HG02973 (cell line): ENCODE results near the gene ATRAID.
"Not testable (repeated sequence)": the region's sequence is repeated elsewhere in the genome, so short reads cannot be mapped to it uniquely, and the experiment has no call there.

Experiments
- ATAC-seq: cut with Tn5 transposase; IDR thresholded peaks from one replicate; pipeline ENCODE4 v1.9.1; 2021; ENCODE audit warnings: moderate library complexity; ENCODE audit not compliant: unreplicated experiment

ATRAID gene, protein sequence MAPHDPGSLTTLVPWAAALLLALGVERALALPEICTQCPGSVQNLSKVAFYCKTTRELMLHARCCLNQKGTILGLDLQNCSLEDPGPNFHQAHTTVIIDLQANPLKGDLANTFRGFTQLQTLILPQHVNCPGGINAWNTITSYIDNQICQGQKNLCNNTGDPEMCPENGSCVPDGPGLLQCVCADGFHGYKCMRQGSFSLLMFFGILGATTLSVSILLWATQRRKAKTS

DNA sequence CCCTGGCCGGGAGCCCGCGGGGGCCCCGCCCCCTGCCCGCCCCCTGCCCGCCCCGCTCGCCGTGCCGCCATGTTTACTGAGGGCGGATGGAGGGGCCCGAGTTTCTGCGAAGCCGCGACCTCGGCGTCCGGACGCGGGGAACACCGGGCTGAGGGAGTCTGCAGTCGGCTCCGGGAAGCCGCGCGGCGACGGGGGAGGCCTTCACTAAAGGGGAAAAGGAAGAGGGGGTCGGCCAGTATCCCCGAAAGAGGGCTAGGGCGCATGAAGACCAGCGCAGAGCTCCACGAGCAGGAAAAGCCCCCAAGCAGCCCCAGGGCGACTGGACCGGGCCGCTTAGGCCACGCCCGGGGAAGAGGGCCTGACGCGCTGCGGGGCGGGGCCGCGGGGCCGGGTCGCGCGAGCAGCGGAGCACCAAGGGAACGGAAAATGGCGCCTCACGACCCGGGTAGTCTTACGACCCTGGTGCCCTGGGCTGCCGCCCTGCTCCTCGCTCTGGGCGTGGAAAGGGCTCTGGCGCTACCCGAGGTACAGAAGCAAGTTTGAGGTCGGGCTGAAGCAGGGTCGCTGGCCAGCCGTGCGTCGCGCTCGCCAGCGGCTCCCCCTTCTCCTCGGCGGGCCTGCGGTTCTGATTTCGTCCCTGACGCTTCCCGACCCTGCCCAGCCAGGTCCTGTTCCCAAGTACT, at the start of gene ATRAID, which contains the start of gene SLC5A6:
Gene ATRAID (plus strand): TSS at position 99 of the 683 bp plus-strand sequence. CDS start 328 bp downstream, at position 427.
Gene SLC5A6 (minus strand): TSS at position 326 of the 683 bp plus-strand sequence. CDS start 4,618 bp downstream, outside the sequence.
- ATAC-seq: peak; percentile 74

GRCh38 chr2:27162151-27163121, 49.4 kb upstream of the ATRAID start:
- no peak for ATAC-seq

GRCh38 chr2:27164960-27165763, 46.7 kb upstream of the ATRAID start:
- ATAC-seq: no peak

- no peak for ATAC-seq
These were observed 41.1 kb upstream of the ATRAID start for GRCh38 chr2:27170581-27171337.

DNA sequence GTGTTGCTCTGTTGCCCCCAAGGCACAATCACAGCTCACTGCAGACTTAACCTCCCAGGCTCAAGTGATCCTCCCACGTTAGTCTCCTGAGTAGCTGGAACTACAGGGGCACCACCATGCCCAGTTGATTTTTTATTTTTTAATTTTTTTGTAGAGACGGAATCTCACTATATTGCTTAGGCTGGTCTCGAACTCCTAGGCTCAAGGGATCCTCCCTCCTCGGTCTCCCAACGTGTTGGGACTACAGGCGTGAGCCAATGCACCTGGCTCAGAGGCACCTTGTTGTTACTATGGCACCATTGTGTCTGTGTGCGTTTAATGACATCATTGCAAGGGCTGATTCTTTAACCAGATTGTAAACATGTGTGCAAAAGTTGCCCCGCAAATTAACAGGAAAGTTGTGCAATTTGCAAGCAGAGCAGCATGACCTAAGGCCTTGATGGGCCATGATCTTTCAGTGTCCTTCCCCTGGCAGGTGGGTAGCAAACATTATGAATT, 40.4 kb upstream of the ATRAID start:
- no peak for ATAC-seq

- ATAC-seq: no peak
These were observed 37.2 kb upstream of the ATRAID start for GRCh38 chr2:27174638-27175037.

DNA sequence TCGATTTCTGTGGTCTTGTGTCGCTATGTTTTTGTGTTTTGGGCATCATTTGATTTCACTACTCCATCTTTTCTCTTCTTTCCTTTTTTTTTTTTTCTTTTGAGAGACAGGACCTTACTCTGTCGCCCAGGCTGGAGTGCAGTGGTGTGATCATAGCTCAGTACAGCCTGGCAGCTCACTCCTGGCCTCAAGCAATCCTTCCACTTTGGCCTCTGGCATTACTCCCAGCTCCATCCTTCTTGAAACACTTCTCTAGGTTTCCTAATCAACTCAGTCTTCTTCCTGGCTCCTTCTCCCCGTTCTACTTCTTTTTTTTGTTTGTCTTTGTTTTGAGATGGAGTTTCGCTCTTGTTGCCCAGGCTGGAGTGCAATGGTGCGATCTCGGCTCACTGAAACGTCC, 36.5 kb upstream of the ATRAID start:
- ATAC-seq: no peak

DNA sequence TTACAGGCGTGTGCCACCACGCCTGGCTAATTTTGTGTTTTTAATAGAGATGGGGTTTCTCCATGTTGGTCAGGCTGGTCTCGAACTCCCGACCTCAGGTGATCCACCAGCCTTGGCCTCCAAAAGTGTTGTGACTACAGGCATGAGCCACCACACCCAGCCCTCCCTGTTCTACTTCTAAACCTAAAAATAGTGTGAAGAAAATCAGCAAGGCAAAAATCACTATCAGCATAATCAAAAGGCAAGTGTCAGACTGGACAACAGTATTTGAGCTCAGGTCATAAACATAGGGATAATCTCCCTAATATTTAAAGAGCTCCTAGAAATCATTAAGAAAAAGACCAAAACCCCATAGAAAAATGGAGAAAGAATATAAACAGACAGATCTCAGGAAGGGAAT, 36.1 kb upstream of the ATRAID start:
- not testable (repeated sequence) for ATAC-seq

DNA sequence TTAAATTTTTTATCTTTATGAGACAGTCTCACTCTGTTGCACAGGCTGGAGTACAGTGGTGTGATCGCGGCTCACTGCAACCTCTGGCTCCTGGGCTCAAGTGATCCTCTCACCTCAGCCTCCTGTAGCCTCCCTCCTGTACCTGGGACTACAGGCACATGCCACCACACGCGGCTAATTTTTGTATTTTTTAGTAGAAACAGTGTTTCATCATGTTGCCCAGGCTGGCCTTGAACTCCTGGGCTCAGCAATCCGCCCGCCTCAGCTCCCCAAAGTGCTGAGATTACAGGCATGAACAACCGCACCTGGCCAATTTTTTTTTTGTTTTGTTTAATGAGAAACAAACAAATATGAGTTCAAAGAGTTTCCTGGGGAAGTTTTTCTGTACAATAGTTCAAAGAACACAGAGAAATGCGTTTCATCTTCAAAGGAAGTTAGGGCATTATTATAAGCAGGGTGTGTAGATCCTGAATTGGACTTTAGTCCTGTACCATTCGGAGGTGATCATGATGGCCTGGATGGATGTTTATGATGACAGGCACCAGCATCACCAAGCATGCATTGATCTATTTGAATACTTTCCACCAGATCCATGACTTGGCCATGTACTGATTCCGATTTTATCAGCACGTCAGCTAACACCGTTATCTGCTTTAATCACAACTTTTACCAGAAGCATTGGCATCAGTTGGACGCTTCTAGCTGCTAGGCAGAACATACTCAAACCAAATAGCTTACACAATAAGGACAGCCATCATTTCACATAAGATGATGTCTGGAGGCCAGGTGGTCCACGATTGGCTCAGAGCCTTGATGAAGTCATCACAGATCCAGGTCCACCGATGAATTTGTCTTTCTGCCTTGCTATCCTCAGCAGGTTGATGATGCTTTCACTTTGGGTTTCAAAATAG, 34.1 kb upstream of the ATRAID start:
- no peak for ATAC-seq

DNA sequence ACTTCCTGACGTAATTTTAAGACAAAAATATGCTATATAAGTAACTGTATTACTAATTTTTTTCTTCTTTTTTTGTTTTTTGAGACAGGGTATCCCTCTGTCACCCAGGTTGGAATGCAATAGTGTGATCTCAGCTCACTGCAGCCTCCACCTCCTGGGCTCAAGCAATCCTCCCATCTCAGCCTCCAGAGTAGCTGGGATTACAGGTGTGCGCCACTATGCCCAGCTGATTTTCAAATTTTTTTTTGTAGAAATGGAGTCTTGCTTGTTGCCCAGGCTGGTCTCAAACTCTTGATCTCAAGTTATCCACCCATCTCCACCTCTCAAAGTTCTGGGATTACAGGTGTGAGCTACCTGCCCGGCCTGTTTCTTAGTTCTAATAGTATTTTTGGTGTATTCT, 33.4 kb upstream of the ATRAID start:
- ATAC-seq: no peak

GRCh38 chr2:27179344-27180000, 32.4 kb upstream of the ATRAID start:
- ATAC-seq: no peak

DNA sequence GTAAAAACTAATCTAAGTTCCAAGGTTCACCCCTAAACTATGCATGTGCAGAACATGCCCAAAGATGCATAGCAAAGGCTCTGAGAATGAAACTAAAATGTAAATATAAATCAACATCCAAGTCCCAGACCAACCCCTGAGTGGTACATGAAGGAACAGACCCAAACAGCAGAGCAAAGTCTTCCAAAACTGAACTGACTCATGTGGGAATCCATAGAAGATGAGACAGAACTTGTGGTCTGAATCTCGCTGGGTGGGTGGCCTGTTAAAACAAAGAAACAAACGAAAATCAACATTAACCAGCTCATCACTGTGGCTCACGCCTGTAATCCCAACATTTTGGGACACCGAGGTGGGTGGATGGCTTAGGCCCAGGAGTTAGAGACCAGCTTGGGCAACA, 29.5 kb upstream of the ATRAID start:
- no peak for ATAC-seq

GRCh38 chr2:27184115-27184514, 27.7 kb upstream of the ATRAID start:
- no peak for ATAC-seq

GRCh38 chr2:27185331-27186026, 26.4 kb upstream of the ATRAID start:
- ATAC-seq: no peak

DNA sequence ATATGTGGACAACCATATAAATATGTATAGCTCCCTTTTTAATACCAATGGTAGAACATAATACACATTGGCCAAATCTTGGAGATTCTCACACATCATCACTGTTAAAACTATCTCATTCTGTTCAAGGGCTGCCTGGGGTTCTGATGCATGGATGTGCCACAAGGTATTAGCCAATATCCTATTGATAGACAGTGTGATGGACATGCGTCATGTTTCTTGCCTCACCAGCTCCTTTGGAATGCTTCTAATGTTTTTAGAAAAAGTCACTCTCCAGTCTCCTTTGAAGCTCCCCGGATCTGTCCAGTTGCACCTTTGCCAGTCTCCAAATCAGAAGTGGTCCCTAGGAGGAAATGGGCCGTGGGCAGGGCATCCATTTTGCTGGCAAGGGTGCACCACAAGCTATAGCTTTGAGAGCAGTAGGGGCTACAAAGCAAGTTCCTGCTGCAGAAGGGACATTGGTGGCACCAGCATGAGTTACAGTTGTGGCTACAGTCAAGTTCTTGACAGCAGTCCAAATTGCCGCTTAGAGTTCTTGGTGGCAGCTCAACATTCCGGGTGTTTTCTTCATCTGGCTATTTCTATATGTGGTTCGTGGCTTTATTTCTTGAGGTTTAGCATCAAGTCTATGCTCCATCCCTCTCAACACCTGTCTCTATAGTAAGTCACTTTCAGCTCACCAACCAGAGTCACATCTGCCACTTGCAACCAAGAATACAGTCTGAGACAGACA, 25.1 kb upstream of the ATRAID start:
- no peak for ATAC-seq

GRCh38 chr2:27189989-27190388, 21.9 kb upstream of the ATRAID start:
- no peak for ATAC-seq
